Measurements from ENCODE around the gene RPL22.
"Not testable (repeated sequence)": the region's sequence is repeated elsewhere in the genome, so short reads cannot be mapped to it uniquely, and the experiment has no call there.

RPL22 gene

DNA sequence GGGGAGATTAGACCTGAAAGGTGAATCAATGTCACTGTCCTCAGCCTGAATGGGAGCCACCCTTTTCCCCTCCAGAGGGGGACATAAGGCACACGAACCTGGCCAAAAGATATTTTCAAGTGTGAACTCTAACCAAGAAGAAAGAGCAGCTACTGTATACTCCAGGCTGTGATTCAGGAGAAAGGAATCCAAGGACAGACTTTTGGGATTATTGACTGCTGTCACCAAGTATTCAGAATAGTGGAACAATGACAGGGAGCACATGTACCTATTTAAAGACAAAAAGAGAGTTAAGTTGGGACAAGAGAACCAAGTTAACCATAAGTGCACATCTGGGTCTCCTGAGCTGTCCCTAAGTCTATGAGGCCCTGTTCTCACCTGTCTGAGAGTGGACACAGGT is 34.0 kb upstream of the RPL22 start:
- DNase-seq (ENCODE audit: low read depth, low spot score) = no peak

DNA sequence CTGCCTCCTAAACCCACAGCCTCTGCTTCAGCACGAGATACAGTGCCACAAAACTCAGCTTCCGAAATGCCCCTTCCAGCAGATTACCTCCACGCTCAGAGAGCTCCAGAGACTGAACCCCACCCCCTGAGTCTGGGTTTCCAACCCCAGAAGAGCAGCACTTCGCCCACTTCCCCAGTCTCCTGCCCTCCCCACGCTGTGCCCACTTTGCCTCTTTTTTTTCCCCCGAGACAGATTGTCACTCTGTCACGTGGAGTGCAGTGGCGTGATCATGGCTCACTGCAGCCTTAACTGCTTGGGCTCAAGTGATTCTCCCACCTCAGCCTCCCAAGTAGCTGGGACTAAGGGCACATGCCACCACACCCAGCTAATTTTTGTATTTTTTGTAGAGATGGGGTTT is 26.3 kb upstream of the RPL22 start:
- no peak for DNase-seq (ENCODE audit: low read depth, low spot score)

DNA sequence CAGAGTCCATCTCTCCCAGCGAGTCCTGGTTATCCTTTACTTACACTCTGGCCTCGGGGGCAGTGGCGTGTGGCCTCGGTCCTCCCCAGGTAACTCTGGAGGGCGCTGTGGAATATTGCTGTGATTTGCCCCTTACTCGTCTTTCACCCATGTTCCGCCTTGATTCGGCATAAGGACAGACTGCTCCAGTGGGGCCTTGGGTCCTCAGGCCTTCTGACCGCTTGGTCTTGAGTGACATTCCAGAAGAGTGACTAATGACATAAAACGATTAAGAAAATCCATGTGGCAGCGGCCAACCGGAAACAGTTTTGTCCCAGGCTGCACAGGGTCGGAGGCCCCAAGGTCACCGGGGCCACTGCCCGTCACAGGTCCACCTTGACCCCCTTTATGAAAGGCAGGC is 25.3 kb upstream of the RPL22 start:
- no peak for DNase-seq (ENCODE audit: low read depth, low spot score)

DNA sequence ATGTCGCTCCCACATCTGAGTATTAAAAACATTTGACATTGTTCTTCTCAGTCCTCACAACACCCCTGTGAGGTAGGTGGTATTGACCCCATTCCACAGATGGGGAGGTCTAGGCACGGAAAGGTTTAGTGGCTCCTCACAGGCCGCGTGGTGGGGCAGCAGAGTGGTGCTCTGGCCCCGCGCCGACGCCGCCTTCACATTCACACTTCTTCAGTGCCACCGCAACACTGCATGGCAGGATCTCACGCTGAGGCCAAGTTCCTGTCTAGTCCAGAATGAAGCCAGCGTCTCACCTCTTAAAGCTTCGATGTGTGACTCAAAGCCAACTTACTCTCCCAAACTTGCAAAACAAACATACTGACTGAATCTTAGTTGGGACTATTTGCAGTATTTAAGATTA is 24.2 kb upstream of the RPL22 start:
- no peak for DNase-seq (ENCODE audit: low read depth, low spot score)

DNA sequence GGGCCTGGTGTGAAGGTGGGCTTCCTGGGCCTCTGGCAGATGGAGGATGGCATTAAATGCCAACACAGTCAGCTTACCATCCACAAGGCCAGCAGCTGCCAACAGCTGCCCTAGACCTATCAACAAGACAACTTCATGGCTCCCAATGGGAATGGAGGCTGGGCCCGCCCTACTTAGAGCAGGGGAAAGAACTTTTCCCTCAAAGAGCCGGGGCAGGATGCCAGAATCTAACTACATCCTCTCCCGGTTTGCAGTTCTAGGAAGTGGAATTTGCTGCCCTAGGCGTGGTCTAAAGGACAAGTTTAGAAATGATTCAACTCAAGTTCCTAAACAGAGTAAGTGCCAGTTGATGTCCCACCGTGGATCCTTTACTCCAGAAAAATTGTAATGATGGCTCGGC is 23.2 kb upstream of the RPL22 start:
- DNase-seq (ENCODE audit: low read depth, low spot score) = no peak

DNA sequence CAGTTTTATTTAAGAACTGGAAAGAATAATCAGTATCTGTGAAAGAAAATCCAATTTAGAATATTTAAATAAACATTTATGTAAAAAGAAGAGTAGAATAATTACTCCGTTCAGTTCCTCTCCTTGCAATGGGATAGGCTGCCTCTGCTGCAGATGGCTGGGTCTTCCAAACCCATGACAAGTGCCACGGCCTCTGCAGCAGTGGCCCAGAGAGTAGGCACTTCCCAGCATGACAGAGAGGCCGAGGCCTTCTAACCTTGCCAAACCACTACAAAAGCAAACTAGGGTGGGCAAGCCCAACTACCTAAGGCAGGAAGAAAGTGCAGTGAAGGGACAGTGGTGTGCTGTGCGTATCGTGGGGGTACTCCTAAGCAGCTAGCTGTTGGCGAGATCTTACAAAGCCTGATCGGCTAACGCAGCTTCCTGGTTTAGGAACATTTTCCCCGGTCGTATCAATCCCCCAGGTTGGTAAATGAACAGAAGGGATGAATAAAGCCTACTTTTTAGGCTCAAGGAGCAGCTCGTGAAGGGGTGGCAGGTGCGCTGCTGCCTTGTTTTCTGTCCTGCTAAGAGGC is 21.9 kb upstream of the RPL22 start:
- DNase-seq (ENCODE audit: low read depth, low spot score) = no peak

DNA sequence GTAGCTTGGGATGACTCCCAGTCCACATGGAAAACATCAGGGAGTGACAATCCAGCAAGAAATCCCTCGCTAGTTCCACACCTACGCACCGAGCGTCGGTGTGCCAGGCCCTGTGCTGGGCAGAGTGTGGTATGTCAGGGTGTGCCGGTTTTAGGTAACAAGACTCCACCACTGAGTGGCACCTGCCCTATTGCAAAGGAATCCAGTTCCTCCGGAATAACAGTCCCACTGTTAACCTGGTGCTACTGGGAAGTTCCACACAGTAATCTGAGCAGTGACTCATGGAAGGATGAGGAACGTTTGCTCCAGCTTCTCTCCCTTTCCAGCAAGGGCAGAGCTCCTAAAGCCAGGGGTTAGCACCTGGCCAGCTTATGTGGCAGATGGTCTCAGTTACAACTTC is 20.8 kb upstream of the RPL22 start:
- DNase-seq (ENCODE audit: low read depth, low spot score) = no peak

DNA sequence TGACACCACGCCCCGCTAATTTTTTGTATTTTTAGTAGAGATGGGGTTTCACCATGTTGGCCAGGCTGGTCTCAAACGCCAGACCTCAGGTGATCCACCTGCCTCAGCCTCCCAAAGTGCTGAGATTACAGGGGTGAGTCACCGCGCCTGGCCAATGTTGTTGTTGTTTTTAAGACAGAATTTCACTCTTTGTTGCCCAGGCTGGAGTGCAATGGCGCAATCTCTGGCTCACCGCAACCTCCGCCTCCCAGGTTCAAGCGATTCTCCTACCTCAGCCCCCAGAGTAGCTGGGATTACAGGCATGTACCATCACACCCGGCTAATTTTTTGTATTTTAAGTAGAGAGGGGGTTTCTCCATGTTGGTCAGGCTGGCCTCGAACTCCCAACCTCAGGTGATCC is 20.2 kb upstream of the RPL22 start:
- not testable (repeated sequence) for DNase-seq (ENCODE audit: low read depth, low spot score)

DNA sequence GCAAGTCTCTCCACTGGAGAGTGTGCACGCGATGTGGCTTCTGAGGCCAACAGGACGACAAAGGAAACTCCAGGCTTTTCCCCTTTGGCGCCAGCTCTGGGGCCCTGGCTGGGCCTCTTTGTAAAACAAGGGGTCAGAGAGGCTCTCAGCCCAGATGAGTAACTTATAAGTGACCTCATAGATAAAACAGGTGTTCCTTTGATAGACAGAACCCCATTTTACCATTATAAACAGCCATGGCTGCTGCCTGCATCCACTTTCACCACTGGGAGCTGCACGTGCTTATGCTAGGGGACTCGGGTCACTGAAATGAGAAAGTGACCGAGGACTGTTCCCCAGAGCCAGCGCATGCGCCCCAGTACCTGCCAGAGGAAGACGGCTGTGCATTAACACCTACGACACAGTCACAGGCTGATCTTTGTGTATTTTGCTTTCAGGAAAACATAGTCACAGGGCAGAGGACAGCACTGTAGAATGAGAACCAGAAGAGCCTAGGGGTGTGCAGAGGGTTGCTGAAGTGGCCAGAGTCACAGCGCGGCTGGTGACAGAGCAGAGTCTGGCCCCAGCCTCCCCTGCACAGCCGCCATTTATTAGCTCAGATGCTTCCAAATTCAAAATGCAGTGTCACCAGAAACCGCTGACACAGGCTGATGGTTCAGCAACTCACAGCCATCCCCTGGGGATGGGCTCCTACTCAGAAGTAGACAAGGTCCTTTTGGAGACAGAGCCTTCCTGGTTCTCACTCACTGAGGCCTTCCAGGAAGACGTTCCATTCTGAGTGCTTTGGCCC is 19.2 kb upstream of the RPL22 start:
- no peak for DNase-seq (ENCODE audit: low read depth, low spot score)

DNA sequence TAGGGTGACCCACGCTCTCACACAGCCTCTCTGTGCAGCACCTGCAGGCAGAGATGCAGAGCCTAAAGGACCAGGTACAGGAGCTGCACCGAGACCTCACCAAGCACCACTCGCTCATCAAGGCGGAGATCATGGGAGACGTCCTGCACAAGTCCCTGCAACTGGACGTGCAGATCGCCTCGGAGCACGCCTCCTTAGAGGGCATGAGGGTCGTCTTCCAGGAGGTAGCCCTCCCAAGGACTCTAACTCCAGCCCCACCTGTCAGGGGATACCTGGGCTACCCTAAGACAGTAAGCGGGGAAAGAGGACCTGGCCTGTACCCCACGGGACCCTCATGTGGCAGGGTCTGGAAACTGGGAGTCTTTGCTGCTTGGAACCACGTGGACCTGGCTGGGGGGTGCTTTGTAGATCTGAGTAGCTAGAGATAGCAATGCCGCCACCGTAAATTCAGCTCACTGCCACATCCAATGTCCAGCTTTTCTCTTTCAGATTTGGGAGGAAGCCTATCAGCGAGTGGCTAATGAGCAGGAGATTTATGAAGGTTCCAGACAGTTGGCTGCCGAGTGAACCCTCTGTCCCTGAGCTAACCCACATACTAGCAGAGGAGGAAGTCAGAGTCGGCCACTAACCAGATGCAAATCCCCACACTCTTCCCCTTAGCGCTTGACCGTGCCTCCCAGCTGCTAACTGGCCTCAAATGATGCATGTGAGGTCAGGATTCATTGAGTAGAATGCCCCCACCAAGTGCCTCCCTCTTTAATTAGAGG is 13.0 kb upstream of the RPL22 start:
- no peak for DNase-seq (ENCODE audit: low read depth, low spot score)

DNA sequence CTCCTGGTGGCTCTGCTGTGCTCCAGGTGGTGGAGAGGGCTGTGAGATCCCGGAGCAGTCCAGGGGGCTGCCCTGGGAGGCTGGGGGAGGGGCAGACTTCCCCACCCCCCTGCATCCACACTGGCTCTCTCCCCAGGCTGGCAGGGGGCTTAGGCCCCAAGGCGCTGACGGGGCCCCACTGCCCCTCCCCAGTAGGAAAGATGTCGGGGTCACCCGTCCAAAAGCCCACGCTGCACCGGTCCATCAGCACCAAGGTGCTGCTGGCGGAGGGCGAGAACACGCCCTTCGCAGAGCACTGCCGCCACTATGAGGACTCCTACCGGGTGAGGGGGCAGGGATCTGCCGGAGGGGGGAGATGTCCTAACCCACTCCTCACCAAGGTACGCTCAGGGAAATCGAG is 12.3 kb upstream of the RPL22 start:
- no peak for DNase-seq (ENCODE audit: low read depth, low spot score)

DNA sequence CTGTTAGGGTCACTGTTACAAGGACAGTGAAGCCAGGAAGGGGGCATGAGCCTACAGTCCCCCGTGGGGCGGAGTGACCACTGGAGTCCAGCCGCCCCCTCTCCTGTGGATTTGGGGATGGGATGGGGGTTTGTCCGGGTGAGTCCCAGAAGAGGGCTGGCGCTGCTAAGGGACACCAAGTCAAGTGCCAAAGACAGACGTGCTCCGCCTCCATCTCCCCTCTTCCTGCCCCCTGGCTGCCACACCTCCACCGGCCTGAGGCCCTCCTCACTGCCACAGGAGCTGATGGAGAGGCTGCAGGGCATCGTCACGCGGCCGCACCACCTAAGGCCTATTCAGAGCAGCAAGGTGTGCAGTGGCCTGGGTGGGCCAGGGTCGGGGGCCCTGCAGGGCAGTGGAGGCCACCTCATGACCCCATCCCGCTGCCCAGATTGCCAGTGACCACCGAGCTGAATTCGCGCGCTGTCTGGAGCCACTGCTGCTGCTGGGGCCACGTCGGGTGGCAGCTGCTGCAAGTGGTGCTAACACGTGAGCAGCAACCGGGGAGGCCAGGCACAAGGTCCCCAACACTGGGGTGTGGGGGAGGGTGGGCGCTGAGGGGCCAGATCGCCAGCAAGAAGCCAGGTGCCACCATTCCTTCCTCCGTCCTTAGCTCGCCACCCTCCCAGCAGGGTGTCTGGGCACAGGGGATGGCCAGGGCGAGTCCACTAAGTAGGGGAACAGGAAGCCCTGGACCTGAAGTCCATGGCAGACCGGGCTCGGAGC is 11.4 kb upstream of the RPL22 start:
- DNase-seq (ENCODE audit: low read depth, low spot score) = no peak

DNA sequence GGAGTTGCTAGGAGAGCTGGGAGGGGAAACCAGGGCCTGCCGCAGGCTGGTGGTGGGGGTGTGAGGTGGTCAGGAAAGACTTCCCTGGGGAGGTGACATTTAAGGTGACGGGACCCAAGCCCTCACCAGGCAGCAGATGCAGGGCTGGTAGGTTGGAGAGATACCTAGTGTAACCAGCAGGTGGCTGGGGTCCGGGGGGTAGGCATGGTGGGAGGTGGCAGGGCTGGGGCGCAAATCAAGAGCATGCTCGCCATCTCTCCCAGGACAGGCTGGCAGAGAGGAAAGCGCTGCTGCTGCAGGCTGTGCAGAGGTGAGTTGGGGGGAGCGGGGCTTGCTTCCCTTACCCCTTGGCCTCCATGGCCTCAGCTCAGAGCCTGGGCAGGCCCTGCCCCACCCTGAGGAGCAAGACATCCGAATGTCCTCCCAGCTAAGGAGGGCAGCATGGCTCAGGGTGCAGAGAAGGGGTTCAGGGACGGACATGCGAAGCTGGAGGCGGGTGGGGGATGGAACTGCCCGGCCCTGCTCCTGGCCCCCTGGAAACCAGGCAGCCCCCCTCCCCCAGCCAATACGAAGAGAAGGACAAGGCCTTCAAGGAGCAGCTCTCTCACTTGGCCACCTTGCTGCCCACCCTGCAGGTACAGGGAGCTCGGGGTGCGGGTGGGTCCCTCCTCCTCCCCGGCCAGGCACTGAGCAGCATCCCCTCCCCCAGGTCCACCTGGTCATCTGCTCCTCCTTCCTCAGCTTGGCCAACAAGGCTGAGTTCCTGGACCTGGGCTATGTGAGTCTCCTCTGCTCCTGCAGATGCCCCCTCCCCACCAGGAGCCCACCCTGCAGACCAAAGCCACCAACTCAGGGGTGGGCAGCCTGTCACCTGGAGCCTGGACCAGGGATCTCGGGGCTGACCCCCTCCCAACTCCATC is 10.5 kb upstream of the RPL22 start:
- no peak for DNase-seq (ENCODE audit: low read depth, low spot score)

DNA sequence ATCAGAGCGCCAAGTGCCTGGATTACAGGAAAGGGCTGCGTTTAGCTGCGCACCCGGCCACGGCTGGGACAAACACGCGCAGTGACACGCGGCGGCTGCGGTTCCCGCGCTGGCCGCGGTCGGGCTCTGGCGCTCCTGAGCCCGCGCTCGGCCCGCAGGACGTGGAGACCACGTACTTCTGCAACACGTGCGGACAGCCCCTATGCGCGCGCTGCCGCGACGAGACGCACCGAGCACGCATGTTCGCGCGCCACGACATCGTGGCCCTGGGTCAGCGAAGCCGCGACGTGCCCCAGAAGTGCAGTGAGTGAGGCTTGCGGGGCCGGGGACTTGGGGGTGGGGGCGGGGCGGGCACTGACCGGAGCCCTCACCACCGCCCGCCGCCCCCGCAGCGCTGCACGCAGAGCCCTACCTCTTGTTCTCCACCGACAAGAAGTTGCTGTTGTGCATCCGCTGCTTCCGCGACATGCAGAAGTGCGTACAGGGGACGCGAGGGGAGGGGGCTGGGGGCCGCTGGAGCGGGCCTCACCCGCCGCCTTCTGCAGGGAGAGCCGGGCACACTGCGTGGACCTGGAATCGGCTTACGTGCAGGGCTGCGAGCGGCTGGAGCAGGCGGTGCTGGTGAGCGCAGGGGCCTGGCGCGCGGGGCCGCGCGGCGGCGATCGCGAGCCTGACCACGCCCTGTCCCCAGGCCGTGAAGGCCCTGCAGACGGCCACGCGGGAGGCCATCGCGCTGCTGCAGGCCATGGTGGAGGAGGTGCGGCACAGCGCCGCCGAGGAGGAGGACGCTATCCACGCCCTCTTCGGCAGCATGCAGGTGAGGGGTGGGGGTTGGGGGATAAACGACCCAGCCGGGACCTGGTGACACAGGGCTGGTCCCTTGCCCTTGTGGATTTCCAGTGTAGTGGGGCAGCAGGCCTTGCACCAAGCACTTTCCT is 9.6 kb upstream of the RPL22 start:
- DNase-seq (ENCODE audit: low read depth, low spot score) = no peak

DNA sequence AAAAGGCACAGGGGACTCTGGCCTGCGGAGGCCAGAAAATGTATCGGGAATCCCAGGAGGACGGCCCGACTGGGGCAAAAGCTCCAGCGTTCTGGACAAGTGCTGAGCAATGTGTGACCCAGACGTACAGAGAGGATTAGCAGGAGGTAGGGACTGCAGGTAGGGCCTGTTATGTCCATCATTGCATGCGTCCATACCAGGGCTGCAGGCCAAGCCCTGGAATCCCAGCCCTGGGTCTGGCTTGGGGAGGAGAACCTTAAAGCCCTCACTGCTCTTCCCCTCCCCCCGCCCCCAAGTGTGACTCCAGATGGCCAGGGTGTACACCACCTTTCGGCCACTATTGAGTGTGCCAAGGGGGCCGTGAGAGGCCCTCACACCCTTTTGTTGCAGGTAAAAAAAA is 8.5 kb upstream of the RPL22 start:
- no peak for DNase-seq (ENCODE audit: low read depth, low spot score)

DNA sequence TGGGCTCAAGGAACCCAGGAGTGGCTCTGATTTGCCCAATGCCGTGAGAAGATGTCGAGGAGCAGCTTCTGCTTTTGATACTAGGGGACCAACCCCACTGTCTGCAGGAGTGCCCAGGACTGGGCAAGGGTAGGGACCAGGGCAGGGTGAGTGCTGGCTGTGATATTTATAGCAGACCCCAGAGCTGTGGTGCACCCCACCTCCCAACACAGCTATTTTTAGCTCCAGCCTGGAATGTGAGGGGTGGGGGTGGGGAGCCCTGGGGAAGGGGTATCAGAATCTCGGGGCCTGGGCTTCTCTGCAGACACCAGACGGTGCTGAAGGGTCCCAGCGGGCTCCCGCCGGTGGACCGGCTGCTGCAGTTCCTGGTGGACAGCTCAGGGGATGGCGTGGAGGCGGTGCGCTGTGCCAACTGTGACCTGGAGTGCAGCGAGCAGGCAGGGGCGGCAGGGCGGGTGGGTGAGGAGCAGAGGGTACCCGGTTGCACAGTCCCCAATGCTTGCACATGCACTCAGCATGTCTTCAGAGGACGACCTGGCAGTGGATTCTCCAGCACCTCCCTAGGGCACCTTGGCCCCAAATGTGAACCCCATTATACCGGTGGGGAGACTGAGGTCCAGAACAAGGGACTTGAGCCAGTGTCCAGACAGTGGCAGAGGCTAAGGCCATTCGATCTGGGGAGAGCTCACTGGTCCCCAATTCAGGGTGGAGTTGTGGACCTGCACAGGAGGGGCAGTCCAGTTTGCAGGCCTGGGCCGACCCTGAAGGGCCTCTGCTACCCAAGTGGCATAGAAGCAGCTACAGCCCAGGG is 7.9 kb upstream of the RPL22 start:
- DNase-seq (ENCODE audit: low read depth, low spot score) = no peak

DNA sequence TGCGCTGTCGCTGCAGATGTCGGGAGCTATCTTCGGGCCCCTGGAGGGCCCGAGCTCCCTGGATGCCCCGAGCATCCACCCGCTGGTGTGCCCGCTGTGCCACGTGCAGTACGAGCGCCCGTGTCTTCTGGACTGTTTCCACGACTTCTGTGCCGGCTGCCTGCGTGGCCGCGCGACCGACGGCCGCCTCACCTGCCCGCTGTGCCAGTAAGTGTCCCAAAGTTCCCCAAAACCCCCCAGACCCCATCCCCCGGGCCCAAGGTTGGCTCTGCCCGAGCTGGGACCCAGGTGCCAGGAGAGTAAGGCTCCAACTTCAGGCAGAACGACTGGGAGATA is 7.1 kb upstream of the RPL22 start:
- no peak for DNase-seq (ENCODE audit: low read depth, low spot score)

DNA sequence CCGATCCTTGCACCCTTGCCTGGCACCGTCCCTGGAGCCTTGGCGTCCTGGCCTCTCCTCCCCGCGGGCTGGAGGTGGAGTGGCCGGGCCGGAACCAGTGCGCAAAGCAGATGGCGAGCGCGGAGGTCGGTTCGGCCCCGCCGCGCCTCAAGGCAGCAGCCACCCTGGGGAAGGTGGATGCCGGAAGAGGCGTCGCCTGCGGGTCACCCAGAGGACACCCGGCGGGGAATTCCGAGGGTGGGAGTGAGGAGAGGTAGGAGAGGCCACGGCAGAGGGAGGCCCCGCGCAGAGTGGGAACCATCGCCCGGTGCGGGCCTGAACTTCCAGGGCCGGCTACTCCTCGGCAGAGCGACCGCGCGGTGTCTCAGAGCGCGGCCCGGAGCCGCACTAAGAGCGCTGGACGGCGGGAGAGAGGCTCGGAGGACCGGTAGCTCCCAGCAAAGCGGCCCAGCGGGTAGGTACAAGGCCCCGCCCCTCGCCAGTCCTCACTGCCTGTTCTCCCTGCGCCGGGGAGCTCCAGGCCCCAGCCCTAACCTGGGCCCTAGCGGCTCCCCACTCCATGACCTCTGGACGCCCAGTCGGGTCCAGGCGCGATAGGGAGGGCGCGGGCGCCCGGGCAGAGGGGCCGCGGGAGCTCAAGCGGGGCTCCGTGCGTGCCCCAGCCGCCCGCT is 6.6 kb upstream of the RPL22 start, which contains the start of gene RNF207:
Gene RNF207 (plus strand): TSS at position 271 of the 671 bp plus-strand sequence. CDS start 417 bp downstream, outside the sequence.
- no peak for DNase-seq (ENCODE audit: low read depth, low spot score)

DNA sequence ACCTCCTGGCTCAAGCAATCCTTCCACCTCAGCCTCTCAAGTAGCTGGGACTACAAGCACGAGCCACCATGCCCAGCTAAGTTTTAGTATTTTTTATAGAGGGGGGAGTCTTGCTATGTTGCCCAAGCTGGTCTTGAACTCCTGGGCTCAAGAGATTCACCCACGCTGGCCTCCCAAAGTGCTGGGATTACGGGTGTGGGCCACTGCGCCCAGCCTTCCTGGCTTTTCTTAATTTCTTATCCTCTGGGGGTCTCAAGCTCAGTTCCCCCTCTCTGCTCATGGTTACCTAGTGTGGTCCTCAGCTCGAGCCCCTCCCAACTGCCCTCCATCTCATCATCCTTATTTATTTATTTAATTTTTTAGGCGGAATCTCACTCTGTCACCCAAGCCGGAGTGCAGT is 2.9 kb upstream of the RPL22 start:
- no peak for DNase-seq (ENCODE audit: low read depth, low spot score)

All from iPS DF 19.7 (cell line).